ENCODE results near the gene FCHSD2.

DNA sequence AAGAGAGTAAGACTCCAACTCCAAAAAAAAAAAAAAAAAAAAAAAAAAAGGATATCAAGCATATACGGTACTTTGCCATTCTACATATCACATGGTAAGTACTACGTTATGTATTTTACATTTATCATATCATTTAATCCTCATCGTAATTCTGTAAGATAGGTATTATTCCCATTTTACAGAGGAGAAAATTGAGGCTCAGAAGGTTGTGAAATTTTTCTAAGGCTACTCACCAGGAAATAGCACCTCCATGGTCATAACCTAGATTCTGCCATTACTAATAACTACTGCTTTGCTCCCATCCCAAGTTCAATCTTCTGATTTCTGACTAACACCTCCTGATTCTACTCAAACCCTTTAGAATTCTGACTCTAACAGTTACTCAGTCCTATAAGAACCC is 138.0 kb downstream of the FCHSD2 start:
- TF ChIP-seq, protein P1, sequence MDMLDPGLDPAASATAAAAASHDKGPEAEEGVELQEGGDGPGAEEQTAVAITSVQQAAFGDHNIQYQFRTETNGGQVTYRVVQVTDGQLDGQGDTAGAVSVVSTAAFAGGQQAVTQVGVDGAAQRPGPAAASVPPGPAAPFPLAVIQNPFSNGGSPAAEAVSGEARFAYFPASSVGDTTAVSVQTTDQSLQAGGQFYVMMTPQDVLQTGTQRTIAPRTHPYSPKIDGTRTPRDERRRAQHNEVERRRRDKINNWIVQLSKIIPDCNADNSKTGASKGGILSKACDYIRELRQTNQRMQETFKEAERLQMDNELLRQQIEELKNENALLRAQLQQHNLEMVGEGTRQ (IDR thresholded peaks at IDR 0.05; ENCODE audit: low read length), result no peak
- TF ChIP-seq, protein P2, sequence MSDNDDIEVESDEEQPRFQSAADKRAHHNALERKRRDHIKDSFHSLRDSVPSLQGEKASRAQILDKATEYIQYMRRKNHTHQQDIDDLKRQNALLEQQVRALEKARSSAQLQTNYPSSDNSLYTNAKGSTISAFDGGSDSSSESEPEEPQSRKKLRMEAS (IDR thresholded peaks at IDR 0.05), result no peak
